ENCODE measurements around the gene SHANK2.

The SHANK2 gene

DNA sequence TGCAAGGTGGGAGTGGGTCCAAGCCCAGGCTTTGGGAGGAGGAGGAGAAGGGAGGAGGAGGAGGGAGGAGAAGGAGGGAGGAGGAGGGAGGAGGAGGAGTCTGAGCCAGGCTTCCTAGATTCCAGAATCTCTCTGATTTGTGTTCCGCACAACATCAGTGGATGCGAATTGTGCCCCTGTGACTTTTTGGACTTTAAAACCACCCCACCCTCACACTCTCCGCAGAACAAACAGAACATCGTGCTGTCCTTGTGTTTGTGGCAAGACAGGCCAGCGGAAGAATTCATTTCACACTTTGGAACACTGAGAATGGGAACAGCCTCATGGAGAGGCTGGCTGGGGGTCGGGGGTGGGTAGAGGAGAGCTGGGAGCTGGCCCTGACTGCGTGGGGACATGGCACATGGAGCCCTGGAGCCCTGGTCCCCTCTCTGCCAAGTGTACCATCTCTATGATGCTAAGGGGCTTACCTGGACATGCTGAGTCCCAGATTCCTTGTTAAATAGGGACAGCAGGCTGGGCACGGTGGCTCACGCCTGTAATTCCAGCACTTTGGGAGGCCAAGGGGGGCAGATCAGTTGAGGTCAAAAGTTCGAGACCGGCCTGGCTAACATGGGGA lies 16.4 kb upstream of the SHANK2 start:
- DNase-seq: no peak

DNA sequence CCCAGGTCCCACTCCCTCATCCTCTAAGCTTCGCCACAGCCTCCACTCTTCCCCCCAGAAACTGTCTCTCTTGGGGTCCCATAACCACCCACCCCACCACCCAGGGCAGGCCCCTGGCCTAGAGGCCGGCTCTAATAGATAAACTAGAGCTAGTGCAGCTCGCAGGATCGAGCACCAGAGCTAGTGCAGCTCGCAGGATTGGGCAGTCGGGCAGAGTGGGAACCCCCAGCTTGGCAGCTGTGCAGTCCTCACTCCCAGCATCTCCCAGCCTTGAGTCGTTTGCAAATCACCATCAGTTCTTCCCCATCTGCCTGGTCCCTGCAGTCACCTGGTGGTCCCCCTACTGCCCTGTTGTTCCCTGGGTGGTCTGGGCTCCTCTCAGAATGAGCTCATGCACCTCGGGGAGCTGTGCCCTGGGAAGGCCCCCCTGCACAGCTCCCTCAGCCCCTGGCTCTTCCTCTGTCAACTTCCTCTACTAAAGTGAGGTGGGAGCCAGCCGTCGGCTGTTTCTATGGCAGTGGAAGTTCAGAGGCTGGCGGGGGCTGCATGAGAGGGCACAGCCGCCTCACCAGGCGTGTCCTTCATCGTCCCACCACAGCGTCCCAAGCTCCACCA lies 15.5 kb upstream of the SHANK2 start:
- DNase-seq: no peak

DNA sequence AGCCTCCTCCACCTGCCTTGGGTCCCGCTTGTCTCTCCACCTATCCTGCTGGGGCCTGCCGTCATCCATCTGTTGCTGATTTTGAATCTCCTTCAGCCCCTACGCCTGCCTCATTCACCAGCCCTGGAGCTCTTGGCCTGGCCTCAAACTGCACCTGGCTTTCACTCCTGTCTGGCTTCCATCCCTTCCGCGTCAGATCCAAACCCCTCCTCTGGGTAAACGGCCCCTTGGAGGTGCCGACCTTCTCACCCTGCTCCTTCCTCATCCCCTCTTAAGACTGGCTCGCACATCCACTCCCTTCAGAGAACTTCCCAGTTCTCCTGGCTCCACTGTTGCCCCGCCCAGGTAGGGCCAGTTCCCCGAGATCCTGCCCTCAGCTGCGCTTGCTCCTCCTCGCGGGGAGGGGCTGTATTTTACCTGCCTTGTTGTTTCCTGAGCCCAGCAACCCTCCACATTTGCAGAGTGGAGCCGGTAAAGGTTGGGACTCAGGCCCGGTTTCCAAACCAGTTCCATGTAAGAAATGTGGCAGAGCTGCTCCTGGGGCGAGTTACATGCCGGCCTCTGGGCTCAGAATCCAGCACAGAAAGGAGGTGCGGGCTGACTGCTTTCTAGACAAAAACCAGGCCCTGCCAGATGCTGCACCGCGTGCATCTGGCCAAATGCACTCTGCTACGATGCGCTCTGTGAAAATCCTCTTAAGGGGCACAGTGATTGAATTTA lies 13.9 kb upstream of the SHANK2 start:
- no peak for DNase-seq

DNA sequence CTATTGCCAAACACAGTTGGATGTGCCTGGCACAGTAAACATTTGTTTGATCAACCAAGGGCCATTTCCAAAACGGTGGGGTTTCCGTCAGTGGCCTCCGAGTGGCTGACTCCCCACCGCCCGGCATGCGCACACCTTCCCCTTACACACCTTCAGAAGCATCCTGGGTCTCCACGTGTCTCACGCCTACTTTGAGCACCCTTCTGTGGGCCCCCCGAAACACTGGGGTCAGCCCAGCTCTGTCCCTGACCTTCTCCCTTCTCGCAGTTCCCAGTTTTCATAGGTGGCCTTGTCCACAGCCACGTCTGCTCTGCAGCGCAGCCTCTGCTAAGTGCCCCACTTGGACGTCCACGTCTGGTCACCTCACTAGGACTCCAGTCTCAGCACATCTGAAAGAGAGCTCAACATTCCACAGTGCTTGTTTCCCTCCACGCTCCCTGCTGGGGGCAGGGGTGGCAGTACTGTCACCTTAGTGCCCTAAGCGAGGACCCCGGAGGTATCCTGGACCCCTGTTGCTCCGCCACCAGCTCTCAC lies 13.2 kb upstream of the SHANK2 start:
- no peak for DNase-seq

DNA sequence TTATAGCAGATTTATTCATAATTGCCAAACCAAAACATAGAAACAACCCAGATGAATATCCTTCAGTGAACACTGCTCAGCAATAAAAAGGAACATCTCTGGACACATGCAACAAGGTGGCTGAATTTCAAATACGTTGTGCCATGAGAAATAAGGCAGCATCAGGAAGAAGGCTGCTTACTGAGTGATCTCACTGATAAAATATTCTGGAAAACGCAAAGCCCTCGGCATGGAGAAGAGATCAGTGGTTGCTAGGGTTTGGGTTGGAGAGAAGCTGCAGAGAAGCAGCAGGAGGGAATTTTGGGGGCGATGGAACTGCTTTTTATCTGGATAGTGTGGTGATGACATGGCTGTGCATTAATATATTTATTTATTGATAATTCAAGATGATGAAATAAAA lies 11.0 kb upstream of the SHANK2 start:
- no peak for DNase-seq

DNA sequence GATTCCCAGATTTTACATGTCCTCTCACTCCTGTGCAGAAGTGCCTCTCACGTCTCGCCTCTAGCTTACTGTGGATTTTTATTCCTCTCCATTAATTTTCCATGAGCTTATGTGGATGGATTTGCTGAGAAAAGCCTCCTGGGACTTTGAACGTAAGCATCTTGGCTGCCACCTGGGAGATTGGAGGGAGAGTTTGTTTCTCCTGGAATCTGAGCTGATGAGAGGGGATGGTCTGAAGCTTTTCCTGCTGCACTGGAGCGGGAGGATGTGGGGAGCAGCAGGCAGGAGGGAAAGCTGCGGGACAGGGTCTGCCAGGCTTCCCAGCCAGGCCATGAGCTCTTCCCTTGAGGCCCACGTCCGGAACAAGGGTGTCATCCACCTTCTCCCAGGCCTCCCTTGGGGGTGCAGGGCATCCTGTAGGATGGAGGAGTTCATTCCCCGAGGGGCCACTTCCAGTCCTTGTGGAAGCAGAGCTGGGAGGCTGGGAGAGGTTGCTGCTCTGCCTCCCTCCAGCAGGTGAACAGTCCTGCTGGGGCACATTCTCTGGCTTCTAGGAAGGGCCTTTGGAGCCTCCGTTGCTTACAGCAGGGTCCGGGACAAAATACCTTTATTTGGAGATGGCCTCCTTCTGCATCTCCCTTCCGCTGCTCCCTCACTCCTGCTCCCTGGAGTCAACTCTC lies 3.6 kb upstream of the SHANK2 start:
- DNase-seq: no peak

DNA sequence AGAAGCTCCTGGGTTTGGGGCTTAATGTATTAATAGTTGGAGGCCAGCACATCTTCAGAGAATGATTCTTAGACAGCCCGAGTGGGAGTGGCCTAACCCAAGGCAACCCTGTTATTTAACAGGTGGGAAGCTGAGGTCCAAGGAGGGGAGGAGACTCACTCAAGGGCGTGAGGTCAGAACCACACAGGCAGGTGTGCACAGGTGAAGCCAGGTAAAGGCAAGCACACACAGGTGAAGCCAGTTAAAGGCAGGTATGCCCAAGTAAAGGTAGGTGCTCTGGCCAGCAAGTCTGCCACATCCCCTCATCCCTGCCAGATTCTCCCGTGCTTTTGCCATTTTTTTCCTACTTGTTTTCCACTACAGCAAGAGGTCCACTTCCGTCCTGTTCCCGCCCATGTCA lies 2.9 kb upstream of the SHANK2 start:
- DNase-seq: no peak

DNA sequence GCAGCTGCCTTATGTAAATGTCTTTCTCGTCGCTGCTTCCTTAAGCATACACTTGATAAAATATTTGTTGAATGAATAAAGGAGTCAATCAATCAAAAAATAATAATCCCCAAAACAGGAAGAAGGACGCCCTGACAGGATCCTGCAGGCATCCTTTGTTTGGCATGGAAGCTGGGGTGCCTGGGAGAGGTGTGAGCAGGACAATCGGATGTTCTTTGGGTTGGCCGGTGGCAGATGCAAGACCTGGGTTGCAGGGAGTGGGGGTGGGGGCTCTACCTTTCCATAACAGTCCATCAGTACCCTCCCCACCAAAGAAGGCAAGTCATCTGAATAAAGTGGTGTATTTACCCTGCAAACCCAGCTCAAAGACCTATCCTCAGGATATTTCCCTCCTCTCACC lies 1.4 kb upstream of the SHANK2 start:
- DNase-seq: no peak

DNA sequence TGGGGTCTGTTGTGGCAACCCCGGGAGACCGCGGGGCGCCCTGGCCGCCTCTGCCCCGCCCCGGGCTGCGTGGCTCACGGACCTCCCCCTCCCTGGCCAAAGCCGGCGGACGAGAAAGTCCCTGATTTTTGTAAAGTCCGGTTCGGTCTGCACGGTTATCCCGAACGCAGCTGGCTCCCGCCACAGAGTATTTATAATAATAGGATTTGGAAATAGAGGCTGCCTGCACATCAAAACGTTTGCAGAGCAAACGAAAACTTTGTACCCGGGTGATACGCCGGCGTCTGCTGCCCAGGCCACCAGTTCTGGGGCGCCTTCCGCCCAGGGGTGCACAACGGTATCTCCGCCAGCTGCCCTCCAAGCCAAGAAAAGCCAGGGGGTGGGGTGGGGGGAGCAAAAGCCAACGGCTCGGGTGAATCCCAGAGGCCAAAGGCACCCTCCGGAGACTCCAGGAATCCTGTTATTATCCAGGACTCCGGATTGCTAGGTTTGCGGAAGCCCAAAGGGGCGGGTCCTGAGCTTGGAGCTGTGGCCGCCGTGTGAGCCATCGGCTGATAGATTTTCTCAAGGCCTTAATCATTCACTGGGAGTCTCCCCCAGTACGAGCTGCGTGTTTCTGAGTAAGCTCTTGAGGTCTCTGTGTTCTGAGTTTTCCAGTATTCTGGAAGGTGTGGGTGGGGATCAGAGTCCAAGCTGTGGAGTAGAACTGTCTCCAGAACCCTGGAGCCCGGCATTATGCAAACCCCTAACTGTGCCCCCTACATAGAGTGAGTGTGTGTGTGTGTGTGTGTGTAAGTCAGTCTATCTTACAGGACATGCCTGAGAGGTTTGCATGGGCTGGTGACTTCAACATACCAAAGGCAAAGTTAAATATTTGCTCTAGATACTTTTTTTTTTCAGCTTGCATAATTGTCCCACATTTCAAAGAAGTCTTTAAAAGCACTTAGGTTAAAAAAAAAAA lies 673 bp upstream of the SHANK2 start:
- DNase-seq: no peak

DNA sequence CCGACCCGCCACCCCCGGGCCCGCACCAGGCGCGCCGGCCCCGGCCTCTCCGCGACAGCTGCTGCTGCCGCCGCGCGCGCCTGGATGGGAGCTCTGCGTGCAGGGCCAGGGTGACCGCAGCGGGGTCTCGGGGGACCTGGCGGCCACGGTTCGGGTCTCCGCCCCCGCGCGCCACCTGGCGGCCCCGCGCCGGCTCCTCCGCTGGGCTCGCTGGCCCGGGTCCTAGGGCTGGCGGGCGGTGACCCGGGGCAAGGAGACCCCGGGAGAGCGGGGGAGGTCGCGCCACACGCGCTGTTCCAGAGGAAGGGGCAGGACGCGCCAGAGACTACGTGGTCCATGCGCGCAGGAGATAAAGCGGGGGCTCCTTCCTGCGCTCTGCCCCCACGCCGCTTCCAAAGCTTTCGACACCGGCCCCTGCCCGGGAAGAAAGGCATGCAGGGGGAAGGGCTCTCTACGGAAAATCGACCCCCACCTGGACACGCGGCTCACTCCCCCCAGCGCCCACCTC lies 562 bp downstream of the SHANK2 start:
- peak; percentile 39 for DNase-seq

DNA sequence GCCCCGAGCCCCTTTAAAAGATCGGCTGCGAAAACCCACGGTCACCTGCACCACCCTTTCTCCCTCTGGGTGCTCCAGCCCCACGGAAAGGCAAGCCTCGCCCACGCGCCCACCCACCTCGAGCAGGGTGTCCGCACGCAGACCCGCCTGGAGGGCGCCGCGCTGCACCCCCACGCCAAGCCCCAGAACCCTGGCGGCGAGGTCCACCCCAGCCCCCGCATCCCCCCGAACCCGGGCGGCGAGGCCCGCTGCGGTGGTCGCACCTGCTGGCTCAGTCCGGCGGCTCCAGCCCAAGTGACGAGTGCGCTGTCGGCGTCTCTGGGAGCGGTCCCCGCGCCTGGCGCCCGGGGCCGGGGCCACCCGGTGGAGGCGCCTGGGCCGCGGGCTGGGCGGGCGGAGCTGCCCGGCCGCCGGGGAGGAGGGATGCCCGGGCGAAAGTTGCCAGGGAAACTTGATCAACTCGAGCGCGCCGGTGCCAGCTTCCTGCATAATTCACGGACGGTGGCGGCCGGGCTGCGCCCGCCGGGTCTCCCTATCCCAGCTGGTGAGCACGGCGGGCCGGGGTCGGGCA lies 1.1 kb downstream of the SHANK2 start:
- no peak for DNase-seq

DNA sequence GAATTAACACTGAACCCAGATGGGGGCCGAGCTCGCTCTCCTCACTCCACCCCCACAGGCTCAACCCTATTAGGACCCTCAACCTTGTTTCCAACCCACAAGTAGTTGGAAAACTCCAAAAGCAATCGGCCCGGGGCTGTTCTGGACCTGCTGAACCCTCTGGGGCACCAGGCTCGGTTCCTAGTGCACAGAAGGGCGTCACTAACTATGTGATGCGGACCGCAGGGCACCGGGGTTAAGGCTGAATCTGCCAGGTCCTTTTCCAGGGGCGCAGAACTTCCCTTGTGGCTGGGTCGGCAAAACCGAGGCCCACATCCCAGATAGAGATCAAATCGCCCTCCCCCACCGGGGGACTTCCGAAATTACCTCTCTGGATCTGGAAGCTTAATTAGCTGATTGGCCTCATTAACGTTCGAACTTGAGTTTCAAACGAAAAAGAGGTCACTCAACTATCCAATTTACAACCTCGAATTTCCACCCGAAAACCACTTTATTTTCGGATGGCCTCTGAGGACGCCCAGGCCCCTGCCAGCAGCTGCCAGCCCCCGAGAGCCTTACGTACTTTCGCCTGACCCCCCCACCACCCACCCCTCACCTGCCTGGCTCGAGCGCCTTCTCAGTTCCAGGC lies 1.7 kb downstream of the SHANK2 start:
- DNase-seq: no peak

DNA sequence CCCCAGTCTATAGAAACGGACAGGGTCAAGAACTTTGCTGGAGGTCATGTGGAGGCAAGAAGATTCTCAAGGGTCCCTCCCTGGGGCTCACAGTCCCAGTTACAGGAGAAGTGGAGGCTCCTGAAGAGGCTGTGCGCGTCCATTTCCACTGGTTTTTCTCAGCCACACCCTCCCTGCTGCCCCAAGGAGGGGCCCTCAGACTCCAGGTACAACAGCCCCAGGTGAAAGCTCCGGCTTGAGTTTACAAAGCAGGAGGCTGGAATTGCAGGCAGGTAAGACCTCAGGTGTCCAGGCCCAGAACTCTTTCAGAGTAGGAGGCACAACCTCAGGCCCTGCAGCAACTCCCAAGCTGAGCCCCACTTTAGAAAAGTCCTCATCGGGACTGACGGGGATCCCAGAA lies 3.1 kb downstream of the SHANK2 start:
- no peak for DNase-seq

DNA sequence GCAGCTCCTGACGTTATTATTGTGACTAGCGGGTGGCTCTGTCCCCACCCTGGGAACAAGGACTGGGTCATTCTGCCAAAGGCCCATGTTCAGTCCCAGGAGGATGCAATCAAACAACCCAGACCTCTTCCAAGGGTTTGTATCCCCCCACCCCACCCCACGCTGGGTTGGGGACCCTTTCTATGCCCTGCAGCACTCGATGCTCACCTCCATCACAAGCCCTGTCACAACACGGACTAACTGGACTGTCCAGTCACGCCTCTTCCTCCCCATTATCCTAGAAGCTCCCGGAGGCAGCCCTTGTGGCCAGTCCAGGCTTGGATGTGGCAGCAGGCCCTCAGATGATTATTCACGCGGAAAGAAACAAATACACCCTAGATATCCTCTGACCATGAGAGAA lies 3.7 kb downstream of the SHANK2 start:
- no peak for DNase-seq

DNA sequence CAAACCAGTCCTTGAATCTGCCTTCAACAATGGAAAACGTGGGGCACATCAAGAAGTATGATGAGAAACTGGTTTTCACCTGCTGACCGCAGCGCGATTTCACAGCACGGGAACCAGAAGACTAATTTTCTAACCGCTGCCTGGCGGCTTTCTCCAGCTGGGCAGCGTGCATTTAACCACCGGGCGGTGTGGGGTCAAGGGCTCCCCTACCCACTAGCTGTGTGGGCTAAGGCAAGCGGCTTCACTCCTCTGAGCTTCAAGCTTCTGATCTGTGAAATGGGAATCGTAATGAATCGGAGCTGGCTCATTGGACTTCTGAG lies 4.2 kb downstream of the SHANK2 start:
- no peak for DNase-seq

DNA sequence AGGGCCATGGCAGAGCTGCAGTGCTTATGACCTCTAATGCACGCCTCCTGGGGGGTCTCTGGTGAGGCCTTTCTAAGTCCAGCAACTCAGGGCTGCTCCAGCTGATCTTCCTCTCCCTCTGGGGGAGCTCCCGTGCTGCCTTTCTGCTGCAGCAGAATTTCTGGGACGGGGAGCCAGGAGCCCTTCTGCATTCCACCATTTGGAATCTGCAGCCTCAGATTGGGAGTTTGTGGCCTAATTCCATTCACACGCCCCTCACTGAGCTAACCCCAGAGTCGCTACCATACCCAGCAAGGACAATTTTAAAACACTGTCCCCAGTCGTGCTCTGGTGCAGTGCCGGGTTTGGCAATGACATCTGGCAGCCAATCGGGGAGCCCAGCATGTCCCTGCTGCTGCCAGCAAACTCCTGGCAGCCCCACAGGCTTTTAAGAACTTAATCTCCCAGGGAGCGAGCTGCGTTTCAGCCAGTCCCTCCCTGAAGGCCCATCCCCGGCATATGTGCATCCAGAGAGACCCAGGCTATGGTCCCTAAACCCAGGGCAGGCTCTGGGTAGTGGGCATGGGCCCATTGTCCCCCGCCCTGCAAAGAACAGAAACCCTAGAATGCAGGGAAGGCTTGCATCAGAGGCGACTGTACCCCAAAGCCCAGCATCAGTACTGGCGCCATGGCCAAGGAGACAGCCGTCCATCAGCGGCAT lies 4.7 kb downstream of the SHANK2 start:
- peak; percentile 41 for DNase-seq

DNA sequence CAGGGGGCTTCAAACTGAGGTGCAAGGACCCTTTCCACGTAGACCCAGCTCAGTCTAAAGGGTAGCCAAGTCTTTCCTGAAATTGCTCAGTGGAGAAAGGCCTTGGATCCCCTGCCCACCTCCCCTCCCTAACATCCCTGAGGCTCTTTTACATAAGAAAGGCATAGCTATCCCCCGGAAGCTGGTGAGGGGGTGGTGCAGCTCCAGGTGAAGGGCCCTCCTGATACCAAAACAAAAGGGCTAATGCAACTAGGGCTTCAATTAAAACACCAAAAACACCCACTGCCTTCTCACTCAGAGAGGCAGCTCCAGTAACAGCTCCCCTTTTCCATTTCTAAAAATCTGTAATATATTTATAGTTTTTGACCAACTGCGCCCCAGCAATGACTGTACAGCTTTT lies 5.8 kb downstream of the SHANK2 start:
- DNase-seq: no peak

DNA sequence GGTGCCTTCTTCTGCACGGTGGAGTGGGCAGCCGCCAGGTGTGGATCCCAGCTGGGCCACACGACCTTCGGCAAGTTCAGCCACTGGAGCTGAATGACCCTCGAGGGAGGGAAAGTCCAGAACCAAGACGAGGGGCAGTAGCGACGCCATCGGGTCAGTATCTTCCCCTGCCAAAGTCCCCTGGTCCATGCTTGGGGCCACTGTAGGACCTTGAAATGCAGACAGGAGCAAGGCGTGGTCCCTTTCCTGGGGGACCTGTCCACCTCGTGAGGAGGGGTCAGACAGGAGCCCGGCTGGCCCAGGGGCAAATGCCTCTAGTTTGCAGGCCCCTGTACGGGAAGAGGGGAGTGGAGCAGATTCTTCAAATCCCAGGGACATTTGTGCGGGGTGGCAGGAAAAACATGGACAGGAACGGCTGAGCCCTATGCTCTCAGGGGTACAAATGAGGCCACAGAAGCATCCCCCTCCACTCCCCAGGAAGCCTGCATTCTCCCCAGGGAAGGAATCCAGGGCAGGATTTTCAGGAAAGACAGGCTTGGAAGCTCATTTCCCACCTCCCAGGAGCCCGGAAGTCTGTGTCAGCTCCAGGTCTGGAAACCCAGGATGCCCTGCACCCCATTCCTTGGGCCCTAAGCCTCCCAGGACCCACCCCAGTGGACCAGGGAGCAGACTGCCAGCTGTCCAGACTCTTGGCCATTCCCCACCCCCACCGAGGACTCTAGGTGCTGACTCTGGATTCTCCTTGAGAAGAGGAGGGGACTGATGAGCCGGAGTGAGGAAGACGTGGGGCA lies 6.6 kb downstream of the SHANK2 start:
- no peak for DNase-seq

DNA sequence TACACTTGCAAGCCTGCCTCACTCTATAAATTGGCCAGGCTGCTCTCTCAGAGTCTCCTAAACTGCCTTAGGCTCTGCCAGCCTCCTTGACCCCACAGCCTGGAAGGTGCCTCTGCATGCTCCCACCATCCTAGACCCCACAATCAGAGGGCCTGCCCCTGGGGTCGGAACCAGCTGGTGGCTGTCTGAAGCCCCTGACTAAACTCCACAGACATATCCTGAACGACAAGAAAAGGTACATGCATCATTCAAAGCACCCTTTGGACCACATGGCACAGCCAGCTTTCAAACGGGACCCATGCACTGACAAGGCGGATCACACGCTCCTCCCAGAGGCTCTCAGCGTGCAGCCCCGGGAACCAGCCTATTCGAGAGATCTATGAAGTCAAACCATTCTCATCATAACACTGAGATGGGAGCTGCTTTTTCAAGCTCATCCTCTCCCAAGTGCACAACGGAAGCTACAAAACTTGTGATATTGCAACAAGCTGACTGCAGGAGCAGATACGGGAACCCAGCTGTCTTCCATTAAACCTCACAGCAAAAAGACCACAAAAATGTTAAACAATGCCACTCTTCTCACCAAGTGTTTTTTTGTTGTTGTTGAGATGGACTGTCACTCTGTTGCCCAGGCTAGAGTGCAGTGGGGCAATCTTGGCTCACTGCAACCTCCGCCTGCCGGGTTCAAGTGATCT lies 8.1 kb downstream of the SHANK2 start:
- DNase-seq: no peak

All from right hindlimb (tissue), 1 donor.